ENCODE data around the gene ERGIC1.
"Not testable (repeated sequence)": the region's sequence is repeated elsewhere in the genome, so short reads cannot be mapped to it uniquely, and the experiment has no call there.

Gene ERGIC1

DNA sequence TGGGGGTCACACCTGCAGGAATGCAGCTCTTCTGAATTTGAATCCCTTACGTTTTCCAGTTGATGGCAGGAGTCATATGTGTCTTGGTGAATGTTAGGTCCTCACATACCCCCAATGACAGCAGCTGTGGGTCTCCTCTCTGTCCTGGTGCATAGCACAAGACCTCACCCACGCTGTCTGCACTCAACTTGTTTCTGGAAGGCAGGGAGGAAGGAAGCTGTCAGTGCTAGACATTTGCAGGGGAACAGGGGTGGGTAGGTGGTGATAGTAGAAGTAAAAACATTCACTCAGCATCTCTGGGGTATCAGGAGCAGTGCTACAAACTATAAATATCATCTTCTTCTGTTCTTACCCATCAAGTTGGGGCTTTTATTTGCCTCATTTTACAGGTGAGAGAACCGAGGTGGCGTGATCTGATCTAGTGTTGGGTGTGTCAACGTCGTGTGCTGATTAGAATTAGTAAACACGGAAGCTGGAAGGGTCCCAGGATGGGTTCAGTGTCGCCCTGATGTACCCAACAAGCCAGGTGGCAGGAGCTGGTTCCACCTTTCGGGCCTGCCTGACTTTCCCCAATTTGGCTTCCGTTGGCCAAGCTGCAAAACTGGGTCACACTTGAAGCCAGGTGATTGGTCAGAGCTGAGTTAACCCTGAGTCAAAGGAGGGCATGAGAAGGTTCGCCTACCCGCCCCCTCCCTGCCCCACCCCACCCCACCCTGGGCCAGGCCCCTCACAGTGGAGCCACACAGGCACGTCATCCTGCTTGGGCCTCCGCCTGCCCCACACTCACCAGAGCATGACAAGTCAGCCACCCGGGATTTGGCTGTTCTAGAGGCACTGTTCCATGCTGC lies 15.8 kb downstream of the ERGIC1 start:
- DNase-seq, result no peak

DNA sequence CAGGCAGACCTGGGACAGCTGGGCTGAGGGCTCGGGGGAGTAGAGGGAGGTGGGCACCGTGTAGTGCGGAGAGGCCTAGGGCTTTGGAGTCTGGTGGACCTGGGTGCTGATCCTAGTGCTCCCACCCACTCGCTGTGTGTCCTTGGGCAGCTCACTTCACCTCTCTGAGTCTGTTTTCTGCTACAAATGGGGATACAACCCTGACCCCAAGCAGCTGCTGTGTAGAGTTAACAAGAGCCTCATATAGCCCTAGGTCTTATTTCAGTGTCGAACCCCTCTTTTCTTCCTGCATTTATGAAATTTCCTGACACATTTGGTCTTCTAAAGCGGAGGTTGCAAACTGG lies 16.4 kb downstream of the ERGIC1 start:
- no peak for DNase-seq

- not testable (repeated sequence) for DNase-seq
Measured at GRCh38 chr5:172851254-172851653, 17.2 kb downstream of the ERGIC1 start.

DNA sequence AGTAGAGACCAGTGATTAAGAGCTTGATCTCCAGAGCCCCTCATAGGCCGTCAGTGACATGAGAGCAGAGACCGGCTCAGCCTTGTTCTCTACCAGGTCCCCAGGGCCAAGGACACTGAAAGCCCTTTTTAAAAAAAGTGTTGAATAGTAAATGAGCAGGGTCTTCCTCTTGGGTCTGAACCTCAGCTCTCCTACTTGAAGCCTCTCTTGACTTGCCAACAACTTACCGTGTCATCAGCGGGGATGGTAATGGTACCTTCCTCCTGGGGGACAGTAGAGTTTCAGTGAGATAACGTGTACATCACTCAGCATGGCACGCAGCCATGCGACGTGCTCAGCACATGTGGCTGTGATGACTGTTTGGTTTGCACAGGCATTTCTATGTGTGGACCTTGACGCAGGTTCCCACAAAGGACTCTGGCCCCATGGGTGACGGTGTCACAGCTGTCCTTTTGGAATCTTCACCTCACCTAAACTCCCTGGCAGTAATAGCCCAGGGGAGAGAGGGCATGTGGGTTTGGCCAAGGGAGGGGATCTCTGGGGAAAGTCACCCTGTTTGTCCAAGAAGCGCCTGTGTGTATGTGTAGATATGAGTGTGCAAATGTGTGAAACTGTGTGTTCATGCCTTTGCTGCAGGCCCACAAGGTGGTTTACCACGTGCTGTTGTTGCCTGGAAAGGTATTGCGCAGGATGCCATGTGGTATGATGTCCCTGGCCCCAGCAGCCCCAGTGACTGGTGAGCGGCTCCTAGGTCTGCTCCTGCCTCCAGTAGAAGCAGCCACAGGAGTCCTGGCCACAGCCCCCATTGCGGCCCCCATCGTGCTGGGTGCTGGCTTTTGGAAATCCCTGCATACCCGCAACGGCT lies 18.7 kb downstream of the ERGIC1 start:
- DNase-seq, result no peak

DNA sequence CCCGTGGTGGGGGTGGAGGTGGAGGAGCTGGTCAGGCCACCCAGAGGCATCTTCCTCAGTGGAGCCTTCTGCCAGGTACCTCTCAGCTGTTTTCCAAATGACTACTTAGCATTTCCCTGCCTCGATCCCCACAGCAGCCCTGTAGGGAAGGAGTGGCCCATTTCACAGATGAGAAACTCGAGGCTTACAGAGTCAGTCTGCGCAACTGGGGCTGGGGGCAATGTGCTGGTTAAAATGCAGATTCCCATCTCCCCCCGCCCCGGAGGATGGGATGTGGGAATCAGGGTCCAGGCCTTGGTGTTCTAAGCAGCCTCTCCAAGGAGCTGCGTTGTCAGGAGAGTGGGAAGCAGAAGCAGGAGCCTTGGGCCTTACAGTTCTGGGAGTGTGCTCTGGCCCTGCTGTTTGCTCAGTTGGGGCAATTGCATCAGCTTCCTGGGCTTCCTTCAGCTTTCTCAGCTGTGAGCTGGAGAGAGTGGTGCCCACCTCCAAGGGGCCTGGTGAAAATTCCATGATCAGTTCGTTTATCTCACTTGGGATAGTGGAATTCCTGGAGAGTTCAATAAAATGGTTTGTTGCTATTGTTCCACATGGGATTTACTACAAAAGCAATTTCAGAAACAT lies 19.4 kb downstream of the ERGIC1 start:
- no peak for DNase-seq

DNA sequence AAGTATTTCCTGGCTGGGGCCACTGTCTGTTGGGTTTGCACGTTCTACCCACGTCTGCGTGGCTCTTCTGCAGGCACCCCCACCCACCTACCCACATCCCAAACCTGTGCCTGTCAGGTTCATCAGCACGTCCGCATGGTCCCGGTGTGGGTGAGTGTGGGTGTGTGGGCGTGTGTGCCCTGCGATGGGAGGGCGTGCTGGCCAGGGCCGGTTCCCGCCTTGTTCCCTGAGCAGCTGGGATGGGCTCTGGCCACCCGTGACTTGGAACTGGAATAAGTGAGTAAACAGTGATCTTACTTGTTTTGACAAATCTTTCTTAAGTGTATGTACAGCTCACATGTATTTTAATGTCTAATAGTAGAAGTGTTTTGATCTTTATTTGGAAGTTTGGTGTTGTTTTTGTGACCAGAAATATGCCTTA lies 20.4 kb downstream of the ERGIC1 start:
- DNase-seq, result no peak

GRCh38 chr5:172854971-172855370 lies 20.9 kb downstream of the ERGIC1 start:
- DNase-seq, result no peak

DNA sequence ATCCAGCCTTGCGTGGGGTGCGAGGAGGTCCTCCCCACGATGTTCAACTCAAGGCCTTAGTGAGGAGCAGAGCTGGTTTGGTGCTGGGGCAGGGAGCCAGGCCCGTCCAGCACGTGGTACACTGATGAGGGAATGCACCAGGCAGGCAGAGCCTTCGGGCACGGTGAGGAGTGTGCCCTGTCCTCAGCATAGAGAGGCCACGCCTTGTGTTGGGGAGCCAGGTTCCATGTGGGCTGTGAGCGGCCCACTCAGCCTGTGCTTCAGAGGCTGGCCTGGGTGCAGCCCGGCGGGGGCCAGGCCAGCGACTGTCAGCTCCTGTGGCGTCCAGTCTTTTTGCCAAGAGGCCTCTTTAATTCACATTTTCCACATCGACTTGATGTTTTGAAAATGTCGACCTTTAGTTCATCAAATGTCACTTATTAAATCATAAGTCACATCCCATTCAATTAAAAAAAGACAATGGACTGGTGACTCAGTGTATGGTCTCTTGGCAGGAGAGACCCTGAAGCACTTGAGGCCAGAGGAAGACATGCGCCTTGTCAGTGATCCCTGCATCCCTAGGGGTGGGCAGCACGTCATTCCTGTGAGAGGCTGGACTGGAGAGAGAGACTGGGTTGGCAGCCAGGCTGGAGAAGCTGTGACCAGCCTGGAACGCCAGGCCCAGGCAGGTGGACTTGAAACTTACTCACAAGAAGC lies 21.7 kb downstream of the ERGIC1 start:
- no peak for DNase-seq

DNA sequence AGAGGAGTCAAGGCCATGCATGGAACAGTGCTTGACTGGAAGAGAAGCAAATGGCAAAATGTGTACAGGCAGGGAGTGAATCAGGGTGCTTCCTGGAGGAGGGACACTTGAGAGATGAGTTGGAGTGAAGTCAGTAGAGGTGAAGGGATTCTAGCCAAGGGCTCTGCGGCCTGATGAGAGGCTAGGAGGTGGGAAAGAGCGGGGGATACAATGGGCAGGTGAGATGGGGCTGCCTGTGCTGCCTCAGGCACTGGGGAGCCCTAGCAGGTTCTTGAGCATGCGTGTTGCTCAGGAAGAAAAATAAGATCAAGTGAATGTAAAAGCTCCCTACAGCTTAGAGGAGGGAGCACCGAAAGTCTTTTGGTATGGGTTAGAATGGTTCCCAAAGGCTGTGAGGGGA lies 22.3 kb downstream of the ERGIC1 start:
- DNase-seq, result no peak

DNA sequence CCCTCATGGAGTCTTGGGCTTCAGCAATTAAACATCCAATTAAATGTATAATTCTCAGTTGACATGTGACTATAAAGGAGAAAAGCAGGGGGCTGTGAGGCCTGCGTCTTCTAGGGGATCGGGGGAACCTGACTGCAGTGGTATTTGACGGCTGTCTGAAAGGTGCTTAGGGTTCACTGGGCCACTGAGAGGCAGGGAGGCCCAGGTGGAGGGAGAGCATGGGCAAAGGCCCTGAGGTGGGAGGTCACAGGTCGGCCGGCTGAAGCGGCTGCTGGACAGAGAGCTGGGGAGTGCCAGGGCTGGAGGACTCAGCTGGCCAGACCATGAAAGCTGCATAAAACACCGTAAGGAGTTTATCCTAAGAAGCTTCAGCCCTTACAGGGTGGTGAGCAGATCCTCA lies 23.9 kb downstream of the ERGIC1 start:
- no peak for DNase-seq

GRCh38 chr5:172858511-172858989 lies 24.5 kb downstream of the ERGIC1 start:
- DNase-seq, result no peak

DNA sequence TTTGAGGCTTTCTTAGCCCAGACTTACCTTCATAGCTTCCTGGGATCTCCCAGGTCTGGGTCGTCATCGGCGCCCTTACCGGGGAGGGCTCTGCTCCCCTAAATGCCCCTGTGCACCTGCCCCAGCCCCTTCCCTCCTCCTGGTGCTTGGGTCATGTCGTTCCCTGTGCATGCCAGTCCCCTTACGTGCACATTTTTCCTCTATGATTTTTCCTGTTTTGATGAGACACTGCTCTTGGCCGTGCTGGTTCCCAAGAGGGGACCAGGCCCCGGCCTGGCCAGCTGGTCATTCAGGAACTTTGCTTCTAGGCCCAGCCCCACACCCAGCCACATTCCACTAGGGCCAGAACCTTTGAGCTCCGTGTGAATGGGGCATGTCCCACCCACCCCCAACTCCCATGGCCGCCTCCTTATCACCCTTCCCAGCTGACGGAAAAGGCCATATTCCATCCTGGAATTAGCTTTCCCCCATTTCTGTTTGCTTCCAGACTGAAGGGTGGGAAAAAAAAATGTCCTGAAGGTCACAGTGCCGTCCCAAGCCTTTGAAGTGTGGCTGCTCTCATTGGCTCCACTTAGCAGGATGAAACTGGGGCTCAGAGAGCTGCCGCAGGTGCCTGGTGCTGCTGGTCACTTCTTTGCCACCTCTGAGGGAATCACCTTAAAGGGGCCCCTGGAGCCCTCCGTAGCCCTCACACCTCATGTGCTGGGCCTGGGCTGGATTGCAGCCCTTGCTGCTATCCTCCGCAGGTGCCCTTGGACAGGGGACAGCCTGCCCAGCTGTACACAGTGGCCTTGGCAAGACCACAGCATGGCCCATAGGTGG lies 25.1 kb downstream of the ERGIC1 start:
- DNase-seq, result no peak

GRCh38 chr5:172859966-172860365 lies 25.9 kb downstream of the ERGIC1 start:
- DNase-seq, result no peak

DNA sequence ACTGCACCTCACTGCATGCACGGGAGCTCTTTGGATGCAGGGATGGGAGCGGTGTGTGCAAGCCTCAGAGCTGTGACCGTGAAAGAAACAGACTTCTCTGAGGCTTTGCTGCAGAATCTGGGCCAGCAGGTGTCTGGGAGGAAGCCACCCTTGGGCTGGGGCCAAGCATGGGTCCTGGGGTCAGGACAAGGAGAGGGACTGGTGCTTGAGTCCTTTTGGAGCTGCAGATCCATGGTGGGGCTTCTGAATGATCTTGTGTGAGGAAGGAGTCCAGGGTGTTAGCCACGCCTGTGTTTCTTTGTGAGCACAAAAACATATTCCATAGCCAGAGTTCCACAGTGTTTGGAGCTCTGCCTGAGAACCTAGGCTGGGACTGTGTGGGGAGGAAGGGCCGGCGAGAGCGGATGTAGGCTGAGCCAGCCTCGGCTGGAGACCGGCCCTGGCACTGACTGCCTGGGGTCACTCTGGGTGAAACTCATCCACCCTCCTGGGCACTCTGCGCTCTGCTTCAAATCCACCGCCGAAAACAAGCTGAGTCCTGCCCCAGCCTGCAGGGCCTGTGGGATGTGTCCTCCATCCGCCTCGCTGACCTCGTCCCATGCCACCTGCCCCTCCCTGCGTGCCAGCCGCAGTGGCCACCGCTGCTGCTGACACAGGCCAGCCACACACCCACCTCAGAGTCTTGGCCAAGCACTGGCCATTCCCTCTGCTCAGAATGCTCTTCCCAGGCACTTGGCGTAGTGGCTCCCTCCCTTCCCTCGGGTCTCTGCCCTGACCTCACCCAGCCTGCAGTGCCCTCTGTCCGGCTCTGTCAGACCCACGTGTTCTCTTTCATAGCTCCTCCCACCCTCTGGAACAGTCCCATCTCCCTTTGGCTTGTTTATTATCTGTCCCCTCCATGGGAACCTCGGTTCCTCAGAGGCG lies 26.7 kb downstream of the ERGIC1 start:
- DNase-seq, result no peak

DNA sequence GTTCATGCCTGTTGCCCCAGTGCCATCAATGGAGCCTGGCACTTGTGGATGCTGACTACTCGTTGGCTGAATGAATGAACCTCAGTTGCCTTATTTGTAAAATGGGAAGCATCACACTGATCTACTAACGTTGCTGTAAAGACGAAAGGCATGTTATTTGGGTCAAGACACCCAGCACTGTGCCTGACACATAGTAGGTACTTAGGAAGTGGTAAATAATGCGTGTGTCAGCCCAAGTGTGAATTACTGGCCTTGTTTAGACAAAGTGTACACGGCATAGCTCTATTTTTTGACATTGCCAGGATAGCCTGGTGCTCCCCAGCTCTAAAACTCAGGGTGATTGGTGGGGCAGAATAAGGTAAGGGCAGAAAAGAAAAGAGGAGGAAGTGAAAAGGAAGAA lies 27.4 kb downstream of the ERGIC1 start:
- DNase-seq, result no peak

GRCh38 chr5:172862165-172862801 lies 28.2 kb downstream of the ERGIC1 start:
- DNase-seq, result no peak

- not testable (repeated sequence) for DNase-seq
Measured at GRCh38 chr5:172864171-172864570, 30.1 kb downstream of the ERGIC1 start.

DNA sequence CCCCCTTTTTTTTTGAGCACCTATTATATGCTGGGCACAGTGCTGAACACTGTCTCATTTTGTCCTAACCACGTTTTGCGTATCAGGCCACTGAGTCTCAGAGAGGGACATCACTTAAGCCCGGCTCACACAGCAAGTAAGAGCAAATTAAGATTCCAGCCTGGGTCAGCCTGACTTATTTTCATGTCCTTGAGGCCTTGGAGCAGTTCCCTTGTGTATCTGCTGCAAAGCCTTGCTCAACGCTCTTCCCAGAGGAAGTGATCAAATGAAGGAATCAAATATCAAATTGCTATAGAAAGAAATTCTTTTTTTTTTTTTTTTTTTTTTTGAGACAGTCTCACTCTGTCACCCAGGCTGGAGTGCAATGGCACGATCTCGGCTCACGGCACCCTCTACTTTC lies 30.7 kb downstream of the ERGIC1 start:
- DNase-seq, result no peak

DNA sequence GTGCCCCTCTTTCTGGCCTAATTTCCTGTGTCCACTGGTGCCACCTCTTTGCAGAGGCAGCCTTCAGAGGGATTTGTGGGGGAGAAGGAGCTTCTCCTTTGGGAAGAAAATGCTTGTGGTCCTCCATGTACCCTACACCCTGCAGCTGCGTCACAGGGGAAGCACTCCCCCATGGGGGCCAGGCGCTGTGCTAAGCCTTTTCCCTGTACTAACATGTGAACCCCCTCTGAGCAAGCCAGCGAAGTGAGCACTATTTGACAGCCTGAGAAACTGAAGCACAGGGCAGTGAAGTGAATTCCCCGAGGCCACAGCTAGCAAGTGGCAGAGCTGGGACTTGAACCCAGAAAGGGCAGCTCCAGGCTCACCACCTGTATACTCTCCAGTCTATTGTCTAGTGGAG lies 32.3 kb downstream of the ERGIC1 start:
- DNase-seq, result no peak
